Parathyroid adenoma (tissue), 2 donors: ENCODE results near the gene NMNAT2.

Experiments
- H2AFZ ChIP-seq: fragments of 300-600 bp; sonication (generic); one replicate; pipeline ENCODE4 v1.7.0; 2017; ENCODE audit warnings: antibody characterized with exemption, mild to moderate bottlenecking
- H3K27ac ChIP-seq: fragments of 300-600 bp; sonication (generic); one replicate; pipeline ENCODE4 v1.7.0; 2017
- H3K27me3 ChIP-seq: fragments of 300-600 bp; sonication (generic); one replicate; pipeline ENCODE4 v1.7.0; 2017; ENCODE audit warnings: low read length; ENCODE audit not compliant: control insufficient read depth, insufficient read depth
- H3K36me3 ChIP-seq: fragments of 300-600 bp; sonication (generic); one replicate; pipeline ENCODE4 v1.7.0; 2017; ENCODE audit warnings: low read length; ENCODE audit not compliant: control insufficient read depth, insufficient read depth
- H3K4me1 ChIP-seq: fragments of 300-600 bp; sonication (generic); one replicate; pipeline ENCODE4 v1.7.0; 2017; ENCODE audit warnings: control low read depth
- H3K4me2 ChIP-seq: fragments of 300-600 bp; sonication (generic); one replicate; pipeline ENCODE4 v1.7.0; 2017; ENCODE audit warnings: low read length
- H3K4me3 ChIP-seq: fragments of 300-600 bp; sonication (generic); one replicate; pipeline ENCODE4 v1.7.0; 2017; ENCODE audit warnings: low read depth, low read length
- H3K79me2 ChIP-seq: fragments of 300-600 bp; sonication (generic); one replicate; pipeline ENCODE4 v1.7.0; 2017; ENCODE audit warnings: control low read depth
- H3K9ac ChIP-seq: fragments of 300-600 bp; sonication (generic); one replicate; pipeline ENCODE4 v1.7.0; 2017; ENCODE audit warnings: mild to moderate bottlenecking
- H3K9me3 ChIP-seq: fragments of 300-600 bp; sonication (generic); one replicate; pipeline ENCODE4 v1.7.0; 2017; ENCODE audit warnings: low read length; ENCODE audit not compliant: control insufficient read depth
- TF ChIP-seq, protein P1 (sequence below): fragments of 300-600 bp; sonication (generic); IDR thresholded peaks from one replicate; pipeline ENCODE4 v1.7.0; 2017; ENCODE audit warnings: antibody characterized with exemption, mild to moderate bottlenecking
- donor health status: primary hyperparathyroidism.

NMNAT2 gene

DNA sequence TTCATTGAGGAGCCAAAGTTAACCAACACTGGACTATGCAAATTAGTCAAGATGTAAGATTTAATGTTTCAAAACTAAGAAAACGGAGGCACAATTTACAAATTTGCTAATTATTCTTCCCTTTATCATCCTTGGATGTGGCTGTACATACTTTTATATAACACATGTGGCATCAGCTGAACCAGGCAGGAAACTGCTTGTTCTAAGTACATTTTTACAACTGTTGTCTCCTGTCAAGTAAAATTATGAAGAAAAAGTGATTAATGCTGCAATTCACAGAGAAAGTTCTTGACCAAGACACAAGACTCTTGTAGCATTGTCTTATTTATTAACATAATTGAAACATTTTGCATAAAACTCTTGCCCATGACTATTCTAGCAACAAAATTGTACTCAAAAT, 170.2 kb downstream of the NMNAT2 start:
- no peak overlapping the region for H2AFZ ChIP-seq
- H3K27me3 ChIP-seq, result no peaks in the 10 kb centered on the region
- no peak overlapping the region for H3K9ac ChIP-seq
- no peaks in the 10 kb centered on the region for H3K4me1 ChIP-seq
- no peaks in the 10 kb centered on the region for H3K36me3 ChIP-seq
- H3K4me3 ChIP-seq, result no peak overlapping the region
- H3K27ac ChIP-seq, result no peak overlapping the region
- H3K79me2 ChIP-seq, result no peaks in the 10 kb centered on the region
- H3K4me2 ChIP-seq, result no peak overlapping the region
- TF ChIP-seq, protein P1, sequence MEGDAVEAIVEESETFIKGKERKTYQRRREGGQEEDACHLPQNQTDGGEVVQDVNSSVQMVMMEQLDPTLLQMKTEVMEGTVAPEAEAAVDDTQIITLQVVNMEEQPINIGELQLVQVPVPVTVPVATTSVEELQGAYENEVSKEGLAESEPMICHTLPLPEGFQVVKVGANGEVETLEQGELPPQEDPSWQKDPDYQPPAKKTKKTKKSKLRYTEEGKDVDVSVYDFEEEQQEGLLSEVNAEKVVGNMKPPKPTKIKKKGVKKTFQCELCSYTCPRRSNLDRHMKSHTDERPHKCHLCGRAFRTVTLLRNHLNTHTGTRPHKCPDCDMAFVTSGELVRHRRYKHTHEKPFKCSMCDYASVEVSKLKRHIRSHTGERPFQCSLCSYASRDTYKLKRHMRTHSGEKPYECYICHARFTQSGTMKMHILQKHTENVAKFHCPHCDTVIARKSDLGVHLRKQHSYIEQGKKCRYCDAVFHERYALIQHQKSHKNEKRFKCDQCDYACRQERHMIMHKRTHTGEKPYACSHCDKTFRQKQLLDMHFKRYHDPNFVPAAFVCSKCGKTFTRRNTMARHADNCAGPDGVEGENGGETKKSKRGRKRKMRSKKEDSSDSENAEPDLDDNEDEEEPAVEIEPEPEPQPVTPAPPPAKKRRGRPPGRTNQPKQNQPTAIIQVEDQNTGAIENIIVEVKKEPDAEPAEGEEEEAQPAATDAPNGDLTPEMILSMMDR, result no peak
- no peaks in the 10 kb centered on the region for H3K9me3 ChIP-seq

DNA sequence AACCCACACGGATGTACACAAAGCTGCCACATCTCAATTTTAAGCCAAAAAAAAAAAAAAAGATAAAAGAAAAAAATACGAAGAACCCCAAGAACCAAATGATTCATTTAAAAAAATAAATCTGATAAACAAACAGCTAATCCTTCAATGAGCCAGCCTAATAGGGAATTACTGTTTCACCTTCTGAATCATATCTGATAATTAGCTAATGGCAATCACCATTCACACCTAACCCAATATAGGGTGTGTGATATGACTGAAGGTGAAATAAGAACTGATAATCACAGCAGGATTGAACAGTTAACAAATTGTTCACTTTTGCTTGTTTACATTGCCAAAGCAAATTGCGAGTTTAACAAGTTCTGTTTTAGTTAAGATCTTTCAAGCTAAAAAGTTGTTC, 170.7 kb downstream of the NMNAT2 start:
- no peak overlapping the region for H3K4me2 ChIP-seq
- H3K4me3 ChIP-seq, result no peak overlapping the region
- H3K9ac ChIP-seq, result no peak overlapping the region
- TF ChIP-seq, protein P1, result no peak
- no peak overlapping the region for H3K27ac ChIP-seq
- no peaks in the 10 kb centered on the region for H3K9me3 ChIP-seq
- H2AFZ ChIP-seq, result no peak overlapping the region
- no peaks in the 10 kb centered on the region for H3K27me3 ChIP-seq
- no peaks in the 10 kb centered on the region for H3K36me3 ChIP-seq
- no peaks in the 10 kb centered on the region for H3K4me1 ChIP-seq
- H3K79me2 ChIP-seq, result no peaks in the 10 kb centered on the region

DNA sequence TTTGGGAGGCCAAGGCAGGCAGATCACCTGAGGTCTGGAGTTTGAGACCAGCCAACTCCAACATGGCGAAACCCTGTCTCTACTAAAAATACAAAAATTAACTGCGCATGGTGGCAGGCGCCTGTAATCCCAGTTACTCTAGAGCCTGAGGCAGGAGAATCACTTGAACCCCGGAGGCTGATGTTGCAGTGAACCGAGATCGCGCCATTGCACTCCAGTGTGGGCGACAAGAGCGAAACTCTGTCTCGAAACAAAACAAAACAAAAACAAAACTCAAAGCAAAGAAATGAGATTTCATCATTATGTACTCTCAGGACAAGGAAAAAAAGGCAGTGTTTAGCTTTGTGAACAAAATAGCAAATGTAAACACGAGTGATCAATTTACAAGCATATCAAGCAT, 171.1 kb downstream of the NMNAT2 start:
- Histone ChIP-seq H3K27ac (no peak overlapping the region), H3K79me2 (no peaks in the 10 kb centered on the region), H3K4me2 (no peak overlapping the region), H3K9me3 (no peaks in the 10 kb centered on the region), H3K4me1 (no peaks in the 10 kb centered on the region), H2AFZ (no peak overlapping the region), H3K9ac (no peak overlapping the region), H3K36me3 (no peaks in the 10 kb centered on the region), H3K27me3 (no peaks in the 10 kb centered on the region), H3K4me3 (no peak overlapping the region)
- TF ChIP-seq, protein P1, result no peak

DNA sequence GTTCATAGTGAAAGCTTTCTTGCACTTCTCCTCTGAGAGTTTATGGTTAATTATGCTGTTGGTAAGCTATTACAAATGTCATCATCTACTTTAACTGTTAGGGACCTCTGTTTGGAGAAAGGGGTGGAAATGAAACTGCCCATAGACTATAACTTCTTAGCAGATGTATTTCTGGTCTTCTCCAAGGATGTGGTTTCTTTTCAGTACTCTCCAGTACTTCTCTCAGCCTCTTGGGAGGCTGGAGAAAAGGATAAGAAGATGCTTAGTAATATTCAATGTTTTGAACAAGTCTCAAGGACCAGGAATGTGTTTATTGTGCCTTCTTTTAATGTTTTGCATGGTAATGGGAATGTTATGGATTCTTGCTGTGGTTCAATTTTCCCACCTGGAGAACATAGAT, 171.7 kb downstream of the NMNAT2 start:
- no peaks in the 10 kb centered on the region for H3K79me2 ChIP-seq
- H3K27ac ChIP-seq, result no peak overlapping the region
- H3K4me3 ChIP-seq, result no peak overlapping the region
- H3K36me3 ChIP-seq, result no peaks in the 10 kb centered on the region
- H3K27me3 ChIP-seq, result no peaks in the 10 kb centered on the region
- no peaks in the 10 kb centered on the region for H3K4me1 ChIP-seq
- TF ChIP-seq, protein P1, result no peak
- no peak overlapping the region for H3K9ac ChIP-seq
- no peaks in the 10 kb centered on the region for H3K9me3 ChIP-seq
- H2AFZ ChIP-seq, result no peak overlapping the region
- H3K4me2 ChIP-seq, result no peak overlapping the region

DNA sequence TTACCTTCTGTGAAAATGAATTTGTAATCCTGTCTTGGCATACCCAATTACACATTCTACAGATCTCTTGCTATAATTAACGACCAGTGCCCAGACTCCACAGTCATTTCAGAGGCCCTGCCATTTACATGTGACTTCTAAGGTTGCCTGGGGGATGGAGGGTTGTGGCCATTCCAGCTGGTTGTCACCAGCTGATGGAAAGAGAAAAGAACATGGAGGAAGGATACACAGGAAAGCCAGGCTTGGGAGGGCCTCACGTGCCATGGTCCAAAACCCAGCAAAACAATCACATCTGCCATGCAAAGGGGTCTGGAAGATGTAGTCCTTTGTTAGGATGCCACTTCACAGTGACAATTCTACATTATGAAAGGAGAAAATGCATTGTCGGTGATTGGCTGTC, 172.8 kb downstream of the NMNAT2 start:
- H3K4me1 ChIP-seq, result no peaks in the 10 kb centered on the region
- H3K9ac ChIP-seq, result no peak overlapping the region
- H2AFZ ChIP-seq, result no peak overlapping the region
- no peaks in the 10 kb centered on the region for H3K27me3 ChIP-seq
- H3K27ac ChIP-seq, result no peak overlapping the region
- TF ChIP-seq, protein P1, result no peak
- H3K9me3 ChIP-seq, result no peaks in the 10 kb centered on the region
- no peaks in the 10 kb centered on the region for H3K36me3 ChIP-seq
- H3K4me3 ChIP-seq, result no peak overlapping the region
- H3K79me2 ChIP-seq, result no peaks in the 10 kb centered on the region
- no peak overlapping the region for H3K4me2 ChIP-seq
